Neural cell (in vitro differentiated cells): ENCODE results near the gene ALDOA.

Source experiments
- CTCF ChIP-seq: fragments of 450-650 bp; IDR thresholded peaks from 2 replicates; pipeline ENCODE4 v1.5.1; 2014; ENCODE audit warnings: antibody characterized with exemption, mild to moderate bottlenecking, moderate library complexity; ENCODE audit not compliant: poor library complexity, severe bottlenecking
- EP300 ChIP-seq: fragments of 450-650 bp; conservative IDR thresholded peaks from 2 replicates; pipeline ENCODE4 v1.6.1; 2014; ENCODE audit warnings: antibody characterized with exemption, mild to moderate bottlenecking, moderate library complexity; ENCODE audit not compliant: poor library complexity, severe bottlenecking
- EZH2 ChIP-seq: fragments of 200-600, 300-800 bp; shearing (Covaris generic), sonication (generic); IDR thresholded peaks from 2 replicates; pipeline ENCODE4 v1.6.1; 2014; ENCODE audit warnings: antibody characterized with exemption, low read length, borderline replicate concordance, mild to moderate bottlenecking; ENCODE audit not compliant: insufficient read depth, poor library complexity, severe bottlenecking
- MXI1 ChIP-seq: fragments of 450-650 bp; conservative IDR thresholded peaks from 2 replicates; pipeline ENCODE4 v1.6.1; 2014; ENCODE audit warnings: antibody characterized with exemption, mild to moderate bottlenecking; ENCODE audit not compliant: poor library complexity, severe bottlenecking
- POLR2AphosphoS5 ChIP-seq: IDR thresholded peaks from 2 replicates; pipeline ENCODE4 v1.6.1; 2012
- REST ChIP-seq: IDR thresholded peaks from 2 replicates; pipeline ENCODE4 v1.6.1; 2012; ENCODE audit warnings: borderline replicate concordance
- TAF1 ChIP-seq: IDR thresholded peaks from 2 replicates; pipeline ENCODE4 v1.6.1; 2012; ENCODE audit warnings: low read depth

- TF ChIP-seq EZH2: no peak
- TF ChIP-seq CTCF: no peak
- TF ChIP-seq EP300: no peak
- no peak for TF ChIP-seq REST
- TF ChIP-seq TAF1: no peak
- no peak for TF ChIP-seq MXI1
- TF ChIP-seq POLR2AphosphoS5: no peak
These were observed 48.3 kb upstream of the ALDOA start for GRCh38 chr16:30017277-30017656.
